Osteocyte (in vitro differentiated cells): Measurements from ENCODE around the gene ERN1. TPM values are rescaled to one million over a fixed set of nuclear protein-coding genes. Genes with fewer than 3 reads are reported as not detected.
A peak's percentile ranks its signal among the peaks of the same experiment; 100 is the strongest.

Experiments
- DNase-seq: peaks from one replicate; pipeline ENCODE4 v3.0.0; 2021; ENCODE audit warnings: mixed read lengths; ENCODE audit not compliant: unreplicated experiment; ENCODE audit errors: extremely low spot score
- H3K27ac Mint-ChIP-seq: one replicate; pipeline ENCODE4 v1.8.0; 2021; ENCODE audit warnings: mild to moderate bottlenecking, mixed read lengths; ENCODE audit not compliant: unreplicated experiment
- H3K27me3 Mint-ChIP-seq: one replicate; pipeline ENCODE4 v1.8.0; 2021; ENCODE audit warnings: mixed read lengths; ENCODE audit not compliant: unreplicated experiment
- H3K36me3 Mint-ChIP-seq: one replicate; pipeline ENCODE4 v1.8.0; 2021; ENCODE audit warnings: mixed read lengths; ENCODE audit not compliant: unreplicated experiment
- H3K4me1 Mint-ChIP-seq: one replicate; pipeline ENCODE4 v1.8.0; 2021; ENCODE audit warnings: mixed read lengths; ENCODE audit not compliant: unreplicated experiment
- H3K4me3 Mint-ChIP-seq: one replicate; pipeline ENCODE4 v1.8.0; 2021; ENCODE audit warnings: mild to moderate bottlenecking, moderate library complexity, mixed read lengths; ENCODE audit not compliant: unreplicated experiment
- H3K9me3 Mint-ChIP-seq: one replicate; pipeline ENCODE4 v1.8.0; 2021; ENCODE audit warnings: mixed read lengths; ENCODE audit not compliant: unreplicated experiment
- CTCF ChIP-seq: fragments of 200-600 bp; sonication (generic); IDR thresholded peaks from 2 replicates; pipeline ENCODE4 v1.5.0; 2021; ENCODE audit warnings: antibody characterized with exemption, mild to moderate bottlenecking, moderate library complexity
- total RNA-seq: library from RNA; stranded (reverse); gene quantifications from 2 replicates; pipeline ENCODE4 v1.2.1, GENCODE V29; 2021

The ERN1 gene
- total RNA-seq, 1 donor from 2014 or later = 21.4 TPM

DNA sequence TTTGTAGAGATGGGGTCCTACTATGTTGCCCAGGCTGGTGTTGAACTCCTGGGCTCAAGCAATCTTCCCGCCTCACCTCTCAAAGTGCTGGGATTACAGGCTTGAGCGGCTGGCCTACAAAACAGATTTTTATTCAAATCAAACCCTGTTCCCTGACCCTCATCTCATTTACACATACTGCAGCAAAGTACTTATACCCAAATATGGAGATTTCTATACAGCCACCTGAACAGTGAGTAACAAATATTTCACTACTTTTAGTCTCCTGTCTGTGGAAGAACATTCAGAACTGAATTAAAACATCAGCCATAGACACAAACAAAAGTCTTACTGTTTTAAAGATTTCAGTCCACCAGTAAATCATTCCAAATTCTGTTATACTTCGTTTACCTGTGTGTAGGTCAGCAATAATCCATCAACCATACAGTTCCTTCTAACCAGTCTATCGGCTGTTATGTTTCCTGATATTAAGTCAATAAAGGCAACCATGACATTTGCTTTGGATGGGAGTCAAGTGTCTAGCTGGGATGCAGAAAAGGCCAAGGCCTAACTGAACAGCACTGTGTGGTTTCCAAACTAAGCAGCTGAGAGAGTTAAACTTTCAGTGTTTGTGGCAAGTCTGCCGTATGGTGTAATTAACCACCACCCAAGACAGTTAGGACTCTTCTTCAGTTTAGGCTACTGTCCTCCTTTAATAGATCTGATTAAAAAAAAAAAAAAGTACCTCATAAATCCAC is 22.3 kb downstream of the ERN1 start:
- no peaks in the 10 kb centered on the region for H3K27me3 Mint-ChIP-seq
- no peak overlapping the region for H3K4me3 Mint-ChIP-seq
- no peaks in the 10 kb centered on the region for H3K36me3 Mint-ChIP-seq
- DNase-seq = peak; percentile 34
- peak overlapping the region; percentile 27 for H3K27ac Mint-ChIP-seq
- H3K9me3 Mint-ChIP-seq = no peaks in the 10 kb centered on the region
- H3K4me1 Mint-ChIP-seq = peaks cover 36% of the 10 kb centered on the region
- no peak for TF ChIP-seq CTCF

GRCh38 chr17:64106918-64107317 is 23.0 kb downstream of the ERN1 start:
- Mint-ChIP-seq H3K27ac (no peak overlapping the region), H3K36me3 (no peaks in the 10 kb centered on the region), H3K9me3 (no peaks in the 10 kb centered on the region), H3K4me3 (no peak overlapping the region), H3K4me1 (peaks cover 36% of the 10 kb centered on the region), H3K27me3 (no peaks in the 10 kb centered on the region)
- no peak for DNase-seq
- TF ChIP-seq CTCF = no peak

DNA sequence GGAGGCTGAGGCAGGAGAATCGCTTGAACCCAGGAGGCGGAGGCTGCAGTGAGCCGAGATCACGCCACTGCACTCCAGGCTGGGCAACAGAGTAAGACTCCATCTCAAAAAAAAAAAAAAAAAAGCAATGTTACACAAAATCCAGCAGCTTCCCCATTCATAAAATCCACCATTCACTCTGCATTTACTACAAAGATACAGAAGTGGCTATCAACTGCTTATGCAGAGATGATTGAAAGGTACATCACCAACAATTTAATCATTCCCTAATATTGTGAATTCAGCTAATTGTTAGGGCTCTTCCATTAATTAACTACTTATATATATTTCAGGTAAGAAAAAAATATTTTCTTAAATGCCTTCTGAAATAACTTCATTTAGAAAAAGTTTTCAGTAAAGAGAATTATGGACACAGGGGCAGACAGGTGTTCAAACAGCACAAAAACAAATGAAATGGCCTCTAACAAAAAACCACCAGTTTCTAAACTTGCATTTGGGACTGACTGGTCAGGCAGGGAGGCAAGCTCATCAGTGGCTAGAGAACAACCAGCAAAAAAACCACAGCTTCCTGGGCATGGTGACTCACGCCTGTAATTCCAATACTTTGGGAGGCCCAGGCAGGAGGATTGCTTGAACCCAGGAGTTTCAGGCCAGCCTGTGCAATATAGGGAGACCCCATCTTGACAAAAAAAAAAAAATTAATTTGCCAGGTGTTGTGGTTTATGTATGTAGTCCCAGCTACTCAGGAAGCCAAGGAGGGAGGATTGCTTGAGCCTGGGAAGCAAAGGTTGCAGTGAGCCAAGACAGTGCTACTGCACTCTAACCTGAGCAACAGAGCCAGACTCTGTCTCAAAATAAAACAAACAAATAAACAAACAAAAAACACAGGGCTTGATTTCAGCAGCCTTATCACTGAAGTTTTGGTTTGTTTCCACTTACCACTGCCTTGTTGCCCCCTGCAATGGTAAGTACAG is 26.3 kb downstream of the ERN1 start:
- no peak overlapping the region for H3K27ac Mint-ChIP-seq
- H3K9me3 Mint-ChIP-seq = no peaks in the 10 kb centered on the region
- no peak overlapping the region for H3K4me3 Mint-ChIP-seq
- no peak for TF ChIP-seq CTCF
- DNase-seq = peak; percentile 49
- peaks cover 17% of the 10 kb centered on the region for H3K4me1 Mint-ChIP-seq
- no peaks in the 10 kb centered on the region for H3K36me3 Mint-ChIP-seq
- no peaks in the 10 kb centered on the region for H3K27me3 Mint-ChIP-seq

DNA sequence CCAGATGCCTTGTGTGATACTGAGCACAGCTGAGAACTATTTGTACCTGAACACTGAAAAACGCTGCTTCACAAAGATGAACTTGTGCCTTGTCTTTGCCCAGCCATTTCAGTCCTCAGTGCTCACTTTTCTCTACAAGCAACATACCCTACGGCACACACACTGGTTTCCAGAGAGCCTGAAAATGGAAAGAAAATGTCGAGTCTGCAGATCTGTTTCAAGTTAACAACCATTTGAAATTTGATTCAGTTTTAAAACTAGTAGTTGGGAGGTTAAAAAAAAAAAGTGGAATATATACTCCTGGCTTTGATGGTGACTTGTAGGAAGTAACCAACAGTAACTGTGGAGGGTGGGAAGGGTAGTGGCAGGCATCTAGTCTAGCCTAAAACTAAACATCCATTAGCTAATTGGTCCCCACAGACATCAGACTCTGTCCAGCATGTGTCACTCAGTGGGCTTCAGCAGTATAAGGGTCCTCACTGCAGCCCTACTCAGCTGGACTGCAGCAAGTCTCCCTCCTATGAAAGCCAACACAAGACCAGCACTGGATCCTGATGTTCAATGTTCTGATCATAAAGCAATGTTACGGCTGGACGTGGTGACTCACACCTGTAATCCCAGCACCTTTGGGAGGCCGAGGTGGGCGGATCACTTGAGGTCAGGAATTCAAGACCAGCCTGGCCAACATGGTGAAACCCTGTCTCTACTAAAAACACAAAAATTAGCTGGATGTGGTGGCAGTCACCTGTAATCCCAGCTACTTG is 27.1 kb downstream of the ERN1 start:
- Mint-ChIP-seq H3K4me1 (peaks cover 15% of the 10 kb centered on the region), H3K36me3 (no peaks in the 10 kb centered on the region), H3K27me3 (no peaks in the 10 kb centered on the region), H3K27ac (no peak overlapping the region), H3K4me3 (no peak overlapping the region), H3K9me3 (no peaks in the 10 kb centered on the region)
- DNase-seq = peak; percentile 44
- no peak for TF ChIP-seq CTCF
